Measurements from ENCODE around the gene FAM107B.

DNA sequence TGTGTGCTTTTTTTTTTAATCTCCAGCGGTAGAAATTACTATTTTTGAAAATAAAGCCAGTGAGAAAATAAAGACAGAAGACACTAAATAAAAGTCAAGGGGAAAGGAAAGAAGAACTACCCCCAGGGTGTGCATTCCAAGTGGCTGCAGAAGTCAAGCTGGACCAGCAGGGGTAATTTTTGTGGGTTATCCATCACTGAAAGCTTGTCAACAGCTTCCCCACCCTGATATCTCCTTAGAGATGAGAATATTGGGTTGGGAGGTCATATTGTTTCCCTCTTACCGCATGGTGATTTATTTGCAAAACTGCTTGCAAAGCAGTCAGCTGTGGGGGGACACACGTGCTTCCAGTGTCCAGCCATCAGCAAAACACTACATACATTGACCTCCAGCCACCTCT is 46.4 kb downstream of the FAM107B start:
- TF ChIP-seq CTCF (IDR thresholded peaks at IDR 0.05) (no peak), POLR2A (IDR thresholded peaks at IDR 0.05) (no peak), POLR2AphosphoS5 (IDR thresholded peaks at IDR 0.05) (no peak), EP300 (IDR thresholded peaks at IDR 0.05) (no peak)
